Ovary (tissue), 9 donors: ENCODE measurements around the gene SLC25A1. TPM values are rescaled to one million over a fixed set of nuclear protein-coding genes. Genes with fewer than 3 reads are reported as not detected.
A peak's percentile ranks its signal among the peaks of the same experiment; 100 is the strongest.

Experiments
- DNase-seq, 5 donors: peaks; one replicate each; pipeline ENCODE4 v3.0.0-alpha.2; 2019 to 2020
- H3K27ac ChIP-seq, 2 donors: fragments of 200-600 bp; one replicate each; pipeline versions ENCODE4 v1.5.1 to v1.8.0; 2019 to 2022
- H3K27me3 ChIP-seq: fragments of 200-600 bp; one replicate; pipeline ENCODE4 v1.8.0; 2022
- H3K36me3 ChIP-seq: fragments of 200-600 bp; sonication (generic); one replicate; pipeline ENCODE4 v1.5.1; 2019
- H3K4me1 ChIP-seq: one replicate; pipeline ENCODE4 v1.8.1; 2013; ENCODE audit warnings: mild to moderate bottlenecking, moderate library complexity; ENCODE audit not compliant: insufficient read depth
- H3K4me3 ChIP-seq: fragments of 200-600 bp; sonication (generic); one replicate; pipeline ENCODE4 v1.5.1; 2017
- H3K9me3 ChIP-seq, 2 donors: fragments of 200-600 bp in 1 of 2; sonication (generic) in 1 of 2; one replicate each; pipeline versions ENCODE4 v1.5.1 to v1.8.1; 2013 to 2019; ENCODE audit warnings: mild to moderate bottlenecking in 1 of 2, moderate library complexity in 1 of 2
- CTCF ChIP-seq, 3 donors: fragments of 450-650 bp in 2 of 3; fragments of 200-600 bp in 1 of 3; IDR thresholded peaks; one replicate each; pipeline versions ENCODE4 v1.5.1 to v1.8.0; 2016 to 2022; ENCODE audit warnings: antibody characterized with exemption in 3 of 3, mild to moderate bottlenecking in 1 of 3
- EP300 ChIP-seq: sonication (generic); formaldehyde crosslinking; IDR thresholded peaks from one replicate; pipeline ENCODE4 v1.6.1; 2017; ENCODE audit warnings: antibody characterized with exemption
- POLR2A ChIP-seq: fragments of 450-650 bp; IDR thresholded peaks from one replicate; pipeline ENCODE4 v1.6.1; 2017; ENCODE audit warnings: antibody characterized with exemption, mild to moderate bottlenecking, moderate library complexity
- WGBS, 3 donors: extraction: QIAGEN DNeasy Blood & Tissue Kit in 1 of 3; methylation state at CpG; one replicate each; pipeline versions ENCODE4 v1.1.5 to v1.1.7; 2013 to 2017; 5-methylcytosine and 5-hydroxymethylcytosine counted together
- intact Hi-C, 4 donors: fragments of 100-400 bp; cut with DNase I; formaldehyde crosslinking; loops; one replicate each; pipeline versions ENCODE4 v1.11.0 to v1.15.1; 2022 to 2023
- polyA plus RNA-seq, 2 donors: library from polyadenylated mRNA; stranded (reverse); fragments of 200-250 nt in 1 of 2; fragments of 350-450 nt in 1 of 2; fragmentation: Illumina TruSeq in 1 of 2; extraction: RNeasy Lipid Tissue Mini Kit (QIAGEN cat#74804) in 1 of 2; gene quantifications; one replicate each; pipeline ENCODE4 v1.2.3, GENCODE V29; 2013 to 2014
- total RNA-seq, 7 donors: library from RNA; depleted of rRNA in 2 of 7; stranded (reverse); fragments of >200 nt in 2 of 7; fragmentation: NEBNext Ultra II Directional in 3 of 7; extraction: Animal tissue kit (Norgen Biotek cat#: 25700) in 3 of 7; gene quantifications; one replicate each; pipeline versions ENCODE4 v1.1.0 to v1.2.4, GENCODE V29; 2016 to 2023
- donor health status: DM: no; HTN: no; CAD: no; lungs with moderate emphysema.
- donor health status: DM: no; HTN: no; CAD: no.
- donor health status: Bipolar disorder and iron deficiency.
- donor health status: DM: yes; HTN: yes; CAD: no.
- donor health status: DM: no; HTN: no; CAD: no.
- donor health status: DM: yes; HTN: yes; CAD: no.

Gene SLC25A1
- total and polyA plus RNA-seq, 9 donors: 15.8 to 90.7 (median 63.9) TPM

GRCh38 chr22:19169002-19169946 lies 9.3 kb downstream of the SLC25A1 start:
- Histone ChIP-seq H3K4me3 (peak overlapping the region; percentile 16), H3K4me1 (peaks cover 15% of the 10 kb centered on the region), H3K36me3 (no peaks in the 10 kb centered on the region), H3K27me3 (no peaks in the 10 kb centered on the region), H3K27ac (peak overlapping the region in 1 of 2 donors; percentile 88), H3K9me3 (no peaks in the 10 kb centered on the region)
- TF ChIP-seq CTCF (IDR thresholded peaks at IDR 0.05): no peak
- TF ChIP-seq EP300: no peak
- TF ChIP-seq POLR2A: no peak
- DNase-seq: no peak
- WGBS, 3 donors: 2 to 6% (median 5%) methylated on average over 52 to 58 of the region's 58 CpGs
- intact Hi-C loops: loop anchor here in 1 of 4 donors (2.0 kb wide), 1 partner anchor 20 kb away; no protein-coding TSS in a partner anchor

DNA sequence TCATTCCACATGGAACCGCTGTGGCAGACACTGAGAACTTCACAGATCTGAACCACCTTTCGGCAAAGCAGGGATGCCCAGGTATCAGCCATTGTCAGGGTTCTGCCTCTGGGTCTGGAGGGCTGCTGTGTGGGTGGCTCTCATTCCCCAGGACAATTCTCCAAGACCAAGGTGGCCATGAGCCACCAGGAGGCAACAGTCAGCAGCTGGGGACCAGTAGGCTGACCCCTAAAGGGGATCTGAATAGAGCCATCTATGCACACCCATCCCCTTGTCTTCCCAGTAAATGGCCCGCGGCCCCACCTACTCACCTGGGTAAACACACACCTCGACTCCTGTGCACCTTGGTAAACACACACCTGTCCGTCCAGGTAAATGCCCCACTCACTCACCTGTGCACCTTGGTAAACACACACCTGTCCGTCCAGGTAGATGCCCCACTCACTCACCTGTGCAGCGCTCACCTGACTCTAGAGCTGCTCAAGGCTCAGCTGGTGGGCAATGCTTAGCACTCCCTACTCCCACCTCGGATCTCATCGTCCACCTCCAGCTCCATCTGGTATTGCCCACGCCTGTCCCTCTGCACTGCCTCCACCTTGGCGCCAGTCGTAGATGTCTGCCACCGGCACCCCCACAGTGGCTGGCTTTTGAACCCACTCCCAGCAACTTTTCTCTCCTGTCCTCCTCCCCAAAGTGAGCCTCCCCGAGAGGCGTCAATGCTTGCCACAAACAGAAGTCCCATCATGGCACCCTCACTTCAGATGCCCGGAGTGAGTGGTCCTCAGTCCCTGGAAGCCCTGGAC lies 10.2 kb downstream of the SLC25A1 start:
- Histone ChIP-seq H3K4me3 (no peak overlapping the region), H3K4me1 (peaks cover 10% of the 10 kb centered on the region), H3K9me3 (no peaks in the 10 kb centered on the region), H3K36me3 (no peaks in the 10 kb centered on the region), H3K27me3 (no peaks in the 10 kb centered on the region), H3K27ac (no peak overlapping the region)
- intact Hi-C loops: loop anchor here in 1 of 4 donors (2.0 kb wide), 1 partner anchor 19 kb away; no protein-coding TSS in a partner anchor
- TF ChIP-seq EP300: no peak
- TF ChIP-seq POLR2A: no peak
- no peak for TF ChIP-seq CTCF (IDR thresholded peaks at IDR 0.05)
- 64 to 73% (median 65%) methylated on average over 17 of the region's 17 CpGs for WGBS, 3 donors
- DNase-seq: no peak

DNA sequence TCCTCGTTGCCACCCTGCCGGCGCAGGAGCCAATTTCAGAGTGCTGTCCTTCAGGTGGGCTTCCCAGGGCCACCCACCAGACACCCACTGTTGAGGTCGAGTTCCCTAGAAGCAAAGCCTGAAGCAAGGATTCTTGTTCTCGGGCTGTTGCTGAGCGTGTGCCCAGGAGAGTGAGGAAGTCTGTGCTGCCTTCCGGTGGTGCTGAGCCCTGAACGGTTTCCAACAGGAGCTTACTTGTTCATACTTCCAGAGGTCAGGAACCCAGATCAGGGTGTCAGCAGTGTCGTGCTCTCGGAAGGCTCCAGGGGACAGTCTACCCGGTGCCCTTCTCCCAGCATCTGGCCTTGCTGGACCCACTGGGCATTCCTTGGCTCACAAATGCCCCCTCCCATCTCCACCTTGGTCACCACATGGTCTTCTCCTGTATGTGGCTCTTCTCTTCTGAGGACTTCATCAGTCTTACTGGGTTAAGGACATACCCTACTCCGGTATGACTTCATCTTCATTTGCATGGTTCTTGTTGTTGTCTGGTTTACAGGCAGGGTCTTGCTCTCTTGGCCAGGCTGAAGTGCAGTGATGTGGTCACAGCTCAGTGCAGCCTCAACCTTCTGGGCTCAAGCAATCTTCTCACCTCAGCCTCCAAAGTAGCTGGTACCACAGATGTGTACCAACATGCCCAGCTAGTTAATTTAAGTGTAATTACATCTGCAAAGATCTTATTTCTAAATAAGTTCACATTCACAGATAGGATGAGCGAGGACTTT lies 11.2 kb downstream of the SLC25A1 start:
- intact Hi-C loops: no loop called here
- H3K4me1 ChIP-seq: peaks cover 10% of the 10 kb centered on the region
- H3K36me3 ChIP-seq: no peaks in the 10 kb centered on the region
- no peaks in the 10 kb centered on the region for H3K27me3 ChIP-seq
- no peak for TF ChIP-seq CTCF (IDR thresholded peaks at IDR 0.05)
- no peak for TF ChIP-seq POLR2A
- no peak for TF ChIP-seq EP300
- H3K27ac ChIP-seq: no peak overlapping the region
- DNase-seq: no peak
- H3K9me3 ChIP-seq: no peaks in the 10 kb centered on the region
- WGBS, 3 donors: 71 to 78% (median 72%) methylated on average over 12 to 13 of the region's 13 CpGs
- H3K4me3 ChIP-seq: no peak overlapping the region

DNA sequence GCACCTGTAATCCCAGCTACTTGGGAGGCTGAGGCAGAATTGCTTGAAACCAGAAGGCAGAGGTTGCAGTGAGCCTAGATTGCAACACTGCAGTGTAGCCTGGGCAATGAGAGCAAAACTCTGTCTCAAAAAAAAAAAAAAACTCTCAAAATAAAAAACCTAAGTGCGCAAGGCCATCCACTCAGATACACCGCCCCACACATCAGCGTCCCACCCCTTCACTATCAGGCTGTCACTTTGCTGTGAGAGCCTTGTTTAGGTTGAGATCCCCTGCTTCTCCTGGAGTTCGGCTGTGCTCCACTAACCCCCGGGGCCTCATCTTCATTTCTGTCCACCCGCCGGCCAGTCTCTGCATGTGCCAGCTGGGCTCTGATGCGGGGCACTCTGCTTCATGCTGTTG lies 12.1 kb downstream of the SLC25A1 start:
- Histone ChIP-seq H3K27ac (no peak overlapping the region), H3K36me3 (no peaks in the 10 kb centered on the region), H3K4me3 (no peak overlapping the region), H3K27me3 (no peaks in the 10 kb centered on the region), H3K9me3 (no peaks in the 10 kb centered on the region), H3K4me1 (peaks cover 10% of the 10 kb centered on the region)
- TF ChIP-seq CTCF (IDR thresholded peaks at IDR 0.05): no peak
- TF ChIP-seq POLR2A: no peak
- no peak for TF ChIP-seq EP300
- DNase-seq: no peak
- intact Hi-C loops: no loop called here
- WGBS, 3 donors: 67 to 79% (median 74%) methylated on average over 8 of the region's 8 CpGs
